HepG2 (cell line): ENCODE data around the gene VSIG10L. TPM values are rescaled to one million over a fixed set of nuclear protein-coding genes. Genes with fewer than 3 reads are reported as not detected.

Source experiments
- AKNA ChIP-seq: sonication (generic); formaldehyde crosslinking; IDR thresholded peaks from 2 replicates; pipeline ENCODE4 v1.4.0; 2020; ENCODE audit warnings: missing genetic modification reagents, borderline replicate concordance
- BRCA1 ChIP-seq: sonication (generic); formaldehyde crosslinking; IDR thresholded peaks from 2 replicates; pipeline ENCODE4 v1.4.0; 2020; ENCODE audit warnings: missing genetic modification reagents
- BRD4 ChIP-seq: sonication (generic); formaldehyde crosslinking; IDR thresholded peaks from 2 replicates; pipeline ENCODE4 v1.4.0; 2020; ENCODE audit warnings: missing genetic modification reagents
- CEBPG ChIP-seq: IDR thresholded peaks from 2 replicates; pipeline ENCODE4 v1.6.1; 2016
- FOXA1 ChIP-seq, 2 experiments: fragments of 450-650 bp in 1 of 2; sonication (generic) in 1 of 2; formaldehyde crosslinking in 1 of 2; IDR thresholded peaks; 2 replicates each; pipeline versions ENCODE4 v1.4.0 to v1.6.1; 2016 to 2020; ENCODE audit warnings: missing genetic modification reagents in 1 of 2
- FOXA3 ChIP-seq: IDR thresholded peaks from 2 replicates; pipeline ENCODE4 v1.6.1; 2016; ENCODE audit warnings: missing genetic modification reagents, missing compliant biosample characterization
- HMG20B ChIP-seq: conservative IDR thresholded peaks from 2 replicates; pipeline ENCODE4 v1.6.1; 2016; ENCODE audit warnings: missing genetic modification reagents, missing compliant biosample characterization
- KDM5A ChIP-seq: fragments of 200-600 bp; sonication (generic); IDR thresholded peaks from 2 replicates; pipeline ENCODE4 v1.7.0; 2018; ENCODE audit warnings: antibody characterized with exemption, mild to moderate bottlenecking, low read length, borderline replicate concordance
- MED8 ChIP-seq: sonication (generic); formaldehyde crosslinking; IDR thresholded peaks from 2 replicates; pipeline ENCODE4 v1.8.1; 2023; ENCODE audit warnings: mild to moderate bottlenecking, missing genetic modification reagents; ENCODE audit not compliant: insufficient replicate concordance
- PITX1 ChIP-seq: sonication (generic); formaldehyde crosslinking; IDR thresholded peaks from 2 replicates; pipeline ENCODE4 v1.5.1; 2020; ENCODE audit warnings: mild to moderate bottlenecking, missing genetic modification reagents
- POGK ChIP-seq: sonication (generic); formaldehyde crosslinking; conservative IDR thresholded peaks from 2 replicates; pipeline ENCODE4 v1.8.0; 2022; ENCODE audit warnings: mild to moderate bottlenecking, moderate library complexity, missing genetic modification reagents
- RXRA ChIP-seq: sonication (generic); formaldehyde crosslinking; IDR thresholded peaks from 2 replicates; pipeline ENCODE4 v1.5.1; 2020; ENCODE audit warnings: missing genetic modification reagents
- SP4 ChIP-seq: sonication (generic); formaldehyde crosslinking; IDR thresholded peaks from 2 replicates; pipeline ENCODE4 v1.8.1; 2023; ENCODE audit warnings: mild to moderate bottlenecking, missing genetic modification reagents
- SPEN ChIP-seq: sonication (generic); formaldehyde crosslinking; IDR thresholded peaks from 2 replicates; pipeline ENCODE4 v1.5.1; 2020; ENCODE audit warnings: low read depth, mild to moderate bottlenecking, missing genetic modification reagents
- SRSF1 ChIP-seq: fragments of 200-400 bp; formaldehyde crosslinking; optimal IDR thresholded peaks from 2 replicates; pipeline ENCODE3; 2017; ENCODE audit warnings: mild to moderate bottlenecking, low read depth, low read length, moderate library complexity
- TEAD2 ChIP-seq: sonication (generic); formaldehyde crosslinking; IDR thresholded peaks from 2 replicates; pipeline ENCODE4 v1.9.0; 2021; ENCODE audit warnings: missing genetic modification reagents
- WIZ ChIP-seq: sonication (generic); formaldehyde crosslinking; IDR thresholded peaks from 2 replicates; pipeline ENCODE4 v1.5.1; 2020; ENCODE audit warnings: mild to moderate bottlenecking, missing genetic modification reagents
- ZKSCAN8 ChIP-seq: IDR thresholded peaks from 2 replicates; pipeline ENCODE4 v1.6.1; 2016; ENCODE audit warnings: borderline replicate concordance, missing genetic modification reagents, missing compliant biosample characterization
- ZNF251 ChIP-seq: sonication (generic); formaldehyde crosslinking; IDR thresholded peaks from 2 replicates; pipeline ENCODE4 v1.9.0; 2021; ENCODE audit warnings: mild to moderate bottlenecking, missing genetic modification reagents
- ZNF263 ChIP-seq: sonication (generic); formaldehyde crosslinking; IDR thresholded peaks from 2 replicates; pipeline ENCODE4 v1.4.0; 2020; ENCODE audit warnings: missing genetic modification reagents
- ZNF75D ChIP-seq: sonication (generic); formaldehyde crosslinking; IDR thresholded peaks from 2 replicates; pipeline ENCODE4 v1.8.1; 2023; ENCODE audit warnings: missing genetic modification reagents, mild to moderate bottlenecking, borderline replicate concordance
- ZNF788 ChIP-seq: sonication (generic); formaldehyde crosslinking; IDR thresholded peaks from 2 replicates; pipeline ENCODE4 v1.5.0; 2020; ENCODE audit warnings: mild to moderate bottlenecking, missing genetic modification reagents, borderline replicate concordance
- polyA plus RNA-seq, 8 experiments: library from polyadenylated mRNA; depleted of rRNA in 3 of 8; stranded (reverse) in 7 of 8; unstranded in 1 of 8; fragments of >200 nt; fragmentation: Illumina TruSeq in 4 of 8; extraction: Trizol in 4 of 8; gene quantifications; 2 replicates each; pipeline versions ENCODE4 v1.2.1 to v1.2.3, GENCODE V29; 2011 to 2016; ENCODE audit warnings: low read depth in 4 of 8, missing spikeins in 1 of 8, mixed read lengths in 1 of 8; ENCODE audit not compliant: insufficient read depth in 1 of 8
- total RNA-seq, 5 experiments: library from RNA; depleted of rRNA; stranded (reverse); fragments of >200 nt; fragmentation: Illumina TruSeq; extraction: Trizol; gene quantifications; 2 replicates each; pipeline ENCODE4 v1.2.3, GENCODE V29; 2016; ENCODE audit warnings: low read depth in 1 of 5
- TF ChIP-seq, protein P1 (sequence below): sonication (generic); formaldehyde crosslinking; IDR thresholded peaks from 2 replicates; pipeline ENCODE4 v1.8.1; 2023; ENCODE audit warnings: mild to moderate bottlenecking, moderate library complexity, missing genetic modification reagents
- TF ChIP-seq, protein P2 (sequence below): sonication (generic); formaldehyde crosslinking; IDR thresholded peaks from 2 replicates; pipeline ENCODE4 v1.5.0; 2020; ENCODE audit warnings: missing genetic modification reagents, mild to moderate bottlenecking, borderline replicate concordance

The VSIG10L gene
- total and polyA plus RNA-seq, 2 of the 13 experiments (the other 11 are each of a cell fraction or from before 2014, with no cell fraction given), result 2.7 to 8.5 TPM

DNA sequence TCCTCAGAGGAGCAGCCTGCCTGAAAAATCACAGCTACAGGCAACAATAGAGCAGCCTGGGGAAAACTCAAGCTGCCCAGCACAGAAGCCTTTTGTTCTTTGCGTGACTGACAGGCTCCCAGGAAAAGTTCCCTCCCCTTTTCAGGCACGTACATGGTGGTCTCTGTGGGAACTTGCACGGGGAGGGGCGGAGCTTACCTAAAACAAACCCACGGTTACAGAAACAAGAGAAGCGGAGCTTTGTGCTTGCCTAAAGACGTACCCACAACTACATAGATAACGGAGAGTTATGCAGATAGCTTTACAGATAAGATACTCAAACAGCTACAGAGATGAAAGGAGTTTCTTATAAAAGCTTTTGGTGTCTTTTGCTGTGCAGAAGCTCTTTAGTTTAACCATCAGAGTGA, 12.8 kb upstream of the VSIG10L start (continued):
- TF ChIP-seq, protein P1, sequence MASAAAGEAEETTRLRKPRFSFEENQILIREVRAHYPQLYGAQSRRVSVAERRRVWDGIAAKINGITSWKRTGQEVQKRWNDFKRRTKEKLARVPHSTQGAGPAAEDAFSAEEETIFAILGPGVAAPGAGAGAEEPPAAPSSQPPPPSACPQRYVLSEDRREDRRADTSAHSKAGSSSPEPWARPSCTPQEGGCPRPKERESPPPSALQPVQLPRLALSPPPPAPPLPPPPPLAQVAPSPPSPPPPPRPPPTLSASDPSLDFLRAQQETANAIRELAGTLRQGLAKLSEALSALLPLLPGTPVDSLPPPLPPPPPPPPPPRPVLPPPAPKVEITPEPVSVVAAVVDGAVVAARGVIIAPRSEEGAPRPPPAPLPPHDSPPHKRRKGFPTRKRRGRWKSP (CRISPR knock-in tag), result peak; percentile 24; the same call in 1 of the 2 replicates
- no peak for TF ChIP-seq WIZ (CRISPR knock-in tag)
- no peak; the same call in 1 of the 2 replicates for TF ChIP-seq SPEN
- no peak; the same call in 1 of the 2 replicates for TF ChIP-seq HMG20B (CRISPR knock-in tag)
- TF ChIP-seq, protein P2, sequence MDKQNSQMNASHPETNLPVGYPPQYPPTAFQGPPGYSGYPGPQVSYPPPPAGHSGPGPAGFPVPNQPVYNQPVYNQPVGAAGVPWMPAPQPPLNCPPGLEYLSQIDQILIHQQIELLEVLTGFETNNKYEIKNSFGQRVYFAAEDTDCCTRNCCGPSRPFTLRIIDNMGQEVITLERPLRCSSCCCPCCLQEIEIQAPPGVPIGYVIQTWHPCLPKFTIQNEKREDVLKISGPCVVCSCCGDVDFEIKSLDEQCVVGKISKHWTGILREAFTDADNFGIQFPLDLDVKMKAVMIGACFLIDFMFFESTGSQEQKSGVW (CRISPR knock-in tag), result no peak
- TF ChIP-seq BRCA1, result no peak
- TF ChIP-seq PITX1 (CRISPR knock-in tag), result peak; percentile 75
- TF ChIP-seq ZNF75D (CRISPR knock-in tag), result no peak
- TF ChIP-seq ZNF788 (CRISPR knock-in tag), result no peak
- TF ChIP-seq CEBPG (CRISPR knock-in tag), result peak; percentile 37; the same call in 1 of the 2 replicates
- no peak for TF ChIP-seq MED8 (CRISPR knock-in tag)
- peak; percentile 53; the same call in 1 of the 2 replicates for TF ChIP-seq SP4 (CRISPR knock-in tag)
- no peak for TF ChIP-seq FOXA1 (IDR thresholded peaks at IDR 0.05)
- peak; percentile 64 for TF ChIP-seq FOXA1 (CRISPR knock-in tag; IDR thresholded peaks at IDR 0.05)
- peak; percentile 71 for TF ChIP-seq FOXA3 (CRISPR knock-in tag)
- no peak for TF ChIP-seq TEAD2
- no peak for TF ChIP-seq POGK (CRISPR knock-in tag)
- TF ChIP-seq ZNF251 (CRISPR knock-in tag), result no peak
- TF ChIP-seq ZNF263, result no peak
- no peak for TF ChIP-seq AKNA (CRISPR knock-in tag)
- no peak for TF ChIP-seq SRSF1
- no peak; the same call in 1 of the 2 replicates for TF ChIP-seq RXRA (CRISPR knock-in tag)
- no peak; the same call in 1 of the 2 replicates for TF ChIP-seq ZKSCAN8 (CRISPR knock-in tag)
- no peak for TF ChIP-seq KDM5A
- no peak for TF ChIP-seq BRD4 (CRISPR knock-in tag)
